Midbrain (tissue), 1 donor: ENCODE data around the gene MDH1B.
"Not testable (repeated sequence)": the region's sequence is repeated elsewhere in the genome, so short reads cannot be mapped to it uniquely, and the experiment has no call there.

Experiments used
- DNase-seq: peaks from one replicate; lab custom pipeline; 2025; lab: John Stamatoyannopoulos, UW

MDH1B gene

GRCh38 chr2:206765242-206766056 is at the start of gene MDH1B, which contains the start of gene FASTKD2:
TSS of gene MDH1B (minus strand) at chr2:206765328. CDS start at chr2:206765271, 57 bp downstream.
TSS of gene FASTKD2 (plus strand) at chr2:206765606. CDS start at chr2:206766694, 1,088 bp downstream.
- DNase-seq = peak; percentile 95

- DNase-seq = no peak
Measured at GRCh38 chr2:206814498-206814897, 49.4 kb upstream of the MDH1B start.

GRCh38 chr2:206812471-206812870 is 47.3 kb upstream of the MDH1B start:
- DNase-seq = not testable (repeated sequence)

GRCh38 chr2:206807624-206808023 is 42.5 kb upstream of the MDH1B start:
- not testable (repeated sequence) for DNase-seq

- no peak for DNase-seq
Measured at GRCh38 chr2:206805887-206806607, 40.9 kb upstream of the MDH1B start.

- DNase-seq = no peak
Measured at GRCh38 chr2:206804326-206804725, 39.2 kb upstream of the MDH1B start.

GRCh38 chr2:206802654-206803514 is 37.8 kb upstream of the MDH1B start:
- no peak for DNase-seq

- no peak for DNase-seq
Measured at GRCh38 chr2:206801418-206802189, 36.5 kb upstream of the MDH1B start.

- peak; percentile 79 for DNase-seq
Measured at GRCh38 chr2:206800506-206801417, 35.6 kb upstream of the MDH1B start.

- DNase-seq = no peak
Measured at GRCh38 chr2:206799083-206799482, 34.0 kb upstream of the MDH1B start.

GRCh38 chr2:206798000-206798399 is 32.9 kb upstream of the MDH1B start:
- no peak for DNase-seq

GRCh38 chr2:206797376-206797775 is 32.2 kb upstream of the MDH1B start:
- DNase-seq = no peak

GRCh38 chr2:206792645-206793044 is 27.5 kb upstream of the MDH1B start:
- no peak for DNase-seq

- no peak for DNase-seq
Measured at GRCh38 chr2:206790311-206790935, 25.3 kb upstream of the MDH1B start.

GRCh38 chr2:206784559-206785353 is 19.6 kb upstream of the MDH1B start:
- DNase-seq = no peak

GRCh38 chr2:206783718-206784117 is 18.6 kb upstream of the MDH1B start:
- no peak for DNase-seq

GRCh38 chr2:206780671-206781070 is 15.5 kb upstream of the MDH1B start:
- DNase-seq = no peak

GRCh38 chr2:206776432-206776831 is 11.3 kb upstream of the MDH1B start:
- DNase-seq = no peak

- DNase-seq = no peak
Measured at GRCh38 chr2:206774871-206775270, 9.7 kb upstream of the MDH1B start.
